Heart left ventricle (tissue), 16 donors: ENCODE results near the gene CDCP2. TPM values are rescaled to one million over a fixed set of nuclear protein-coding genes. Genes with fewer than 3 reads are reported as not detected.

ENCODE experiments used
- ATAC-seq, 4 donors: fragments of 200-7000 bp; cut with Tn5 transposase; one replicate each; pipeline ENCODE4 v1.9.1; 2020 to 2022; ENCODE audit warnings: moderate library complexity in 4 of 4, mild to moderate bottlenecking in 3 of 4, moderate number of reproducible peaks in 1 of 4
- DNase-seq, 5 donors: peaks; one replicate each; pipeline ENCODE4 v3.0.0-alpha.2; 2020
- H3K27ac ChIP-seq, 12 donors: fragments of 200-600 bp; sonication (generic) in 4 of 12; one replicate each; pipeline versions ENCODE4 v1.5.0 to v1.8.0; 2016 to 2022; ENCODE audit warnings: mild to moderate bottlenecking in 2 of 12
- H3K27me3 ChIP-seq, 9 donors: fragments of 200-600 bp; sonication (generic) in 2 of 9; one replicate each; pipeline versions ENCODE4 v1.5.1 to v1.8.0; 2016 to 2022; ENCODE audit warnings: mild to moderate bottlenecking in 3 of 9
- H3K36me3 ChIP-seq, 9 donors: fragments of 200-600 bp; sonication (generic) in 2 of 9; one replicate each; pipeline versions ENCODE4 v1.5.0 to v1.8.0; 2018 to 2022; ENCODE audit warnings: mild to moderate bottlenecking in 2 of 9
- H3K4me1 ChIP-seq, 12 donors: fragments of 200-600 bp; sonication (generic) in 4 of 12; one replicate each; pipeline versions ENCODE4 v1.5.0 to v1.8.0; 2016 to 2022; ENCODE audit warnings: mild to moderate bottlenecking in 3 of 12
- H3K4me3 ChIP-seq, 12 donors: fragments of 200-600 bp; sonication (generic) in 4 of 12; one replicate each; pipeline versions ENCODE4 v1.5.0 to v1.8.0; 2017 to 2022; ENCODE audit warnings: mild to moderate bottlenecking in 9 of 12, moderate library complexity in 4 of 12
- H3K9me3 ChIP-seq, 12 donors: fragments of 200-600 bp; sonication (generic) in 4 of 12; one replicate each; pipeline versions ENCODE4 v1.5.0 to v1.8.0; 2016 to 2022; ENCODE audit warnings: mild to moderate bottlenecking in 1 of 12
- CTCF ChIP-seq, 12 donors: fragments of 200-600 bp; sonication (generic) in 4 of 12; IDR thresholded peaks; one replicate each; pipeline versions ENCODE4 v1.5.0 to v1.8.0; 2018 to 2022; ENCODE audit warnings: antibody characterized with exemption in 12 of 12, mild to moderate bottlenecking in 5 of 12
- POLR2A ChIP-seq, 2 donors: fragments of 450-650 bp; IDR thresholded peaks; one replicate each; pipeline ENCODE4 v1.6.1; 2017; ENCODE audit warnings: antibody characterized with exemption in 2 of 2, mild to moderate bottlenecking in 2 of 2, moderate library complexity in 2 of 2
- WGBS, 4 donors: extraction: QIAGEN DNeasy Blood & Tissue Kit in 2 of 4; methylation state at CpG; one replicate each; pipeline versions ENCODE4 v1.1.5 to v1.1.7; 2013 to 2018; 5-methylcytosine and 5-hydroxymethylcytosine counted together
- intact Hi-C, 10 donors: fragments of 100-400 bp; cut with DNase I; formaldehyde crosslinking; loops; one replicate each; pipeline versions ENCODE4 v1.11.1 to v1.14.2; 2022
- polyA plus RNA-seq, 2 donors: library from polyadenylated mRNA; stranded (reverse); fragments of 200-250 nt; gene quantifications; one replicate each; pipeline ENCODE4 v1.2.3, GENCODE V29; 2013
- total RNA-seq, 9 donors: library from RNA; depleted of rRNA in 2 of 9; stranded (reverse); fragments of >200 nt in 2 of 9; fragmentation: NEBNext Ultra II Directional in 3 of 9; extraction: Animal tissue kit (Norgen Biotek cat#: 25700) in 3 of 9; gene quantifications; one replicate each; pipeline versions ENCODE4 v1.1.0 to v1.2.4, GENCODE V29; 2016 to 2023
- donor health status: ischemic (EF 13 %, LVEDD 7.1; RV severe dilation, severe dysfunction).
- donor health status: healthy with polysubstance abuse.
- donor health status: DM: no; HTN: yes; CAD: no.
- donor health status: DM: no; HTN: no; CAD: no.
- donor health status: ischemic (EF 25% LVEDD 6.9; RV normal size, moderate dysfunction).
- donor health status: ischemic (EF 25% LVEDD 5.7; RV mildly dilated, moderate dysfunction).
- donor health status: healthy.
- donor health status: DM: yes; HTN: yes; CAD: no.
- donor health status: ischemic (EF 35%, LVEDD 5.7; RV mildly dilated, moderate dysfunction).
- donor health status: nonischemic (EF 11% LVEDD 7.7; RV severe dilation, severe dysfunction).
- donor health status: DM: yes; HTN: yes; CAD: no.
- donor health status: PGD.
- donor health status: ischemic (EF 29% LVEDD 5.4; RV normal size, mild dysfunction).
- donor health status: nonischemic (EF 23%, LVEDD 6.1; RV moderate dilation, normal function).

The CDCP2 gene
- total and polyA plus RNA-seq, 11 donors: 0.29 TPM; not detected in 10

DNA sequence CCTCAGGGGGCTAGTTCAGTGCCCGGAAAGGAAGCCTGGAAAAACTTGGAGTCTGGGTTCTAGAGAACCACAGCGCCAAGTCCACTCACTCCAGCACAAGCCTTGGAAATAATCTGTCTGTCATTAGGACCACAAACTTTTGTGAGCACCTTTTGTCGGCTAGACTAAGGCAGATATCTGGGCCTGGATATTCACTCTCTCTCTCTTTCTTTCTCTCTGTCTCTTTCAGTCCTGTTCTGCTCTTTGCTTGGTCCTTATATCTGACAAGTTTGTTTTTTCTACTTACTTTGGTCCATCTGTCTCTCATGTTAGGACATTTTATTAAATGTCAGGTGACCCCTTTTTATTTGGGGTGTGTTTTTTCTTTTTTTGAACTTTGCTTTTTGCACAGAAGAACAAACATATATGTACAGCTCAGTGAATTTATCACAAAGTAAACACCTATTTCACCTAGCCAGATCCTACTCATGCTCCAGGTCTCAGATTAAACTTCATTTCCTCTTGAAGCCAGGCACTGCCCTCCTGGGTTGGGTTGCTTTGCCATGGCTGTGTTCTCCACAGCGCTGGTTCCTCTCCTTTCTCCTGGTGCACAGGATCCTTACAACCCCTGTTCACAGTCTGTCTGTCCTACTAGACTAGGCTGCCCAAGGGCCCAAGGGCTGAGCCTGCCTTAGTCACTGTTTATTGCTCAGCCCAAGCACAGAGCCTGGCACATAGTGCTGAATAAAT is 58.6 kb downstream of the CDCP2 start:
- H3K4me1 ChIP-seq: peaks cover 0 to 13% (median 0%) of the 10 kb centered on the region in 12 donors
- no peaks in the 10 kb centered on the region for H3K27me3 ChIP-seq
- ATAC-seq (no peak), DNase-seq (no peak)
- H3K9me3 ChIP-seq: no peaks in the 10 kb centered on the region
- no peak for TF ChIP-seq POLR2A (IDR thresholded peaks at IDR 0.05)
- TF ChIP-seq CTCF (IDR thresholded peaks at IDR 0.05): no peak
- H3K36me3 ChIP-seq: peaks cover 0 to 31% (median 17%) of the 10 kb centered on the region in 9 donors
- no peak overlapping the region for H3K27ac ChIP-seq
- intact Hi-C loops: no loop called here
- WGBS, 4 donors: 89 to 93% (median 92%) methylated on average over 4 of the region's 4 CpGs
- H3K4me3 ChIP-seq: no peak overlapping the region

DNA sequence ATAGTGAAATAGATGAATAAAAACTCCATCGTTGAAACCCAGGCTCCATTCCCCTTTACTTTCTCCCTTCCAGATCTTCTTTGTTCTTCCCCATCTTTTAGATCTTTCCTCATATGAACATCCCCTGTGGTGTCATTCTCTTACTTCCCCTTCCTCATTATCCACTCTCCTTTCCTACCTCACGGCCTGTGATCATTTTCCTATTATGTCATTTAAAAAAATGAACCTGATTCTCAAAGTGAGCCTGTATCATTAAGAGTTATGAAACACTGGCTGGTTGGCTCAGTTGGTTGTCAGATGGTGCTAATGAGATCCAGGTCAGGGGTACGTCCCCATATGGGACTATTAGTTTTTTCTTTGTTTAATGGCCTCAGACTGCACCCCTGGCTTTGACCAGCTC is 61.1 kb downstream of the CDCP2 start:
- H3K4me1 ChIP-seq: peaks cover 0 to 13% (median 0%) of the 10 kb centered on the region in 12 donors
- no peaks in the 10 kb centered on the region for H3K9me3 ChIP-seq
- H3K27me3 ChIP-seq: no peaks in the 10 kb centered on the region
- intact Hi-C loops: no loop called here
- no peak overlapping the region for H3K4me3 ChIP-seq
- no peak overlapping the region for H3K27ac ChIP-seq
- WGBS, 4 donors: 92 to 94% (median 94%) methylated on average over 3 of the region's 3 CpGs
- DNase-seq (no peak), ATAC-seq (no peak)
- TF ChIP-seq CTCF (IDR thresholded peaks at IDR 0.05) (no peak), POLR2A (IDR thresholded peaks at IDR 0.05) (no peak)
- H3K36me3 ChIP-seq: peaks cover 0 to 25% (median 19%) of the 10 kb centered on the region in 9 donors

- WGBS, 4 donors: 93 to 98% (median 96%) methylated on average over 5 of the region's 5 CpGs
- Histone ChIP-seq H3K36me3 (peaks cover 0 to 20% (median 16%) of the 10 kb centered on the region in 9 donors), H3K27ac (no peak overlapping the region), H3K4me1 (no peaks in the 10 kb centered on the region), H3K4me3 (no peak overlapping the region), H3K9me3 (no peaks in the 10 kb centered on the region), H3K27me3 (no peaks in the 10 kb centered on the region)
- ATAC-seq (no peak), DNase-seq (no peak)
- TF ChIP-seq POLR2A (IDR thresholded peaks at IDR 0.05): no peak
- TF ChIP-seq CTCF (IDR thresholded peaks at IDR 0.05): no peak
- intact Hi-C loops: no loop called here
Observed at GRCh38 chr1:54088385-54088784, 64.4 kb downstream of the CDCP2 start.

DNA sequence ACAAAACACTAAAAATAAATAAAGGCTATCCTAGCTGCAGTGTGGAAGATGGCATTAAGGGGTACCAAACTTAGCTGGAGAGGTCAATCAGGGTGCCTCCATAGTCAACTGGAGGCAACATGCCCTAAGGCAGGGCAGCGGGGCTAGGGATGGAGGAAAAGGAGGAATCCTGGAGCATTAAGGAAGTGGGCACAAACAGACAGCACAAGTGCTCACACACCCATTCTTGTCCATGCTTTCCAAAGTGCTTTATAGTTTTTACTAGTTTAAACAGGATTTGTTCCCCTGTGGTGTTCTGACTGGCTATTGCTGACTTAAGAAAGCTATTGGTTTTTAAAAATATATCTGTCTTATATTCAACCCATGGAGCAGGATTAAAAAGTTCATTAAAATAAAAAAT is 66.0 kb downstream of the CDCP2 start:
- Histone ChIP-seq H3K9me3 (no peaks in the 10 kb centered on the region), H3K4me3 (no peak overlapping the region), H3K27me3 (no peaks in the 10 kb centered on the region), H3K27ac (no peak overlapping the region), H3K4me1 (no peaks in the 10 kb centered on the region), H3K36me3 (peaks cover 0 to 20% (median 16%) of the 10 kb centered on the region in 9 donors)
- intact Hi-C loops: no loop called here
- TF ChIP-seq POLR2A (IDR thresholded peaks at IDR 0.05) (no peak), CTCF (IDR thresholded peaks at IDR 0.05) (no peak)
- ATAC-seq (no peak), DNase-seq (no peak)
- WGBS, 4 donors: 85 to 100% (median 96%) methylated on average over 1 of the region's 1 CpG
